IMR-90 (cell line): ENCODE data around the gene TCIRG1. TPM values are rescaled to one million over a fixed set of nuclear protein-coding genes. Genes with fewer than 3 reads are reported as not detected.

ENCODE experiments used
- ATAC-seq: fragments of 200-7000 bp; cut with Tn5 transposase; 2 replicates; pipeline ENCODE4 v1.9.1; 2020; ENCODE audit warnings: low read depth, mild to moderate bottlenecking, moderate library complexity
- BruUV-seq: library from RNA; stranded (reverse); fragments of 400-500 nt; replicated peaks from 2 replicates; lab custom pipeline; 2021; lab: Mats Ljungman, UMichigan
- CTCF ChIA-PET: fragments of 300-600 bp; formaldehyde crosslinking; extraction: SDS; loops from one replicate; lab custom pipeline; 2021; ENCODE audit warnings: antibody characterized with exemption; lab: Yijun Ruan, JAX
- POLR2A ChIA-PET: fragments of 300-600 bp; sonication (Branson Sonifier 250); formaldehyde crosslinking; loops from one replicate; lab custom pipeline; 2022; ENCODE audit warnings: antibody characterized with exemption; ENCODE audit not compliant: unreplicated experiment; lab: Charles Lee
- DNase-seq: peaks from one replicate; pipeline ENCODE4 v3.0.0; 2013
- H2AFZ ChIP-seq: replicated peaks from 2 replicates; pipeline ENCODE3; 2013; ENCODE audit warnings: low read length, mild to moderate bottlenecking; ENCODE audit not compliant: poor library complexity
- H2AK5ac ChIP-seq: 2 replicates; pipeline ENCODE4 v1.6.1; 2013; ENCODE audit warnings: low read depth, low read length, inconsistent platforms
- H2AK9ac ChIP-seq: replicated peaks from 2 replicates; pipeline ENCODE3; 2013; ENCODE audit warnings: mild to moderate bottlenecking, low read depth, low read length, moderate library complexity; ENCODE audit not compliant: poor library complexity
- H2BK120ac ChIP-seq: 2 replicates; pipeline ENCODE4 v1.6.1; 2013; ENCODE audit warnings: low read depth, low read length, inconsistent platforms
- H2BK15ac ChIP-seq: 3 replicates; pipeline ENCODE4 v1.6.1; 2013; ENCODE audit warnings: low read depth, low read length, inconsistent platforms
- H2BK20ac ChIP-seq: 2 replicates; pipeline ENCODE4 v1.6.1; 2013; ENCODE audit warnings: low read depth, mild to moderate bottlenecking, inconsistent platforms, low read length, moderate library complexity
- H2BK5ac ChIP-seq: 2 replicates; pipeline ENCODE4 v1.6.1; 2013; ENCODE audit warnings: mild to moderate bottlenecking, low read depth, low read length, inconsistent platforms; ENCODE audit not compliant: poor library complexity, severe bottlenecking
- H3K14ac ChIP-seq: replicated peaks from 2 replicates; pipeline ENCODE4 v1.6.1; 2013; ENCODE audit warnings: low read depth, low read length, inconsistent platforms
- H3K18ac ChIP-seq: 2 replicates; pipeline ENCODE4 v1.6.1; 2013; ENCODE audit warnings: low read depth, low read length, control low read depth
- H3K23ac ChIP-seq: 2 replicates; pipeline ENCODE4 v1.6.1; 2013; ENCODE audit warnings: low read depth, low read length, inconsistent platforms
- H3K27ac ChIP-seq: 2 replicates; pipeline ENCODE4 v1.5.1; 2013; ENCODE audit warnings: mild to moderate bottlenecking, control low read depth, low read length; ENCODE audit not compliant: insufficient read depth
- H3K27me3 ChIP-seq: 2 replicates; pipeline ENCODE4 v1.6.1; 2013; ENCODE audit warnings: low read length; ENCODE audit not compliant: control insufficient read depth, insufficient read depth
- H3K36me3 ChIP-seq: 2 replicates; pipeline ENCODE4 v1.6.1; 2013; ENCODE audit warnings: low read length, mixed read lengths; ENCODE audit not compliant: control insufficient read depth, insufficient read depth
- H3K4ac ChIP-seq: 2 replicates; pipeline ENCODE4 v1.6.1; 2013; ENCODE audit warnings: low read depth, low read length, inconsistent platforms
- H3K4me1 ChIP-seq: 2 replicates; pipeline ENCODE4 v1.6.1; 2013; ENCODE audit warnings: low read length, mixed read lengths; ENCODE audit not compliant: control insufficient read depth, insufficient read depth
- H3K4me2 ChIP-seq: 2 replicates; pipeline ENCODE4 v1.6.1; 2013; ENCODE audit warnings: low read depth, mild to moderate bottlenecking, control low read depth, low read length, moderate library complexity
- H3K4me3 ChIP-seq: 2 replicates; pipeline ENCODE4 v1.5.1; 2013; ENCODE audit warnings: low read depth, mild to moderate bottlenecking, control low read depth, low read length, moderate library complexity; ENCODE audit not compliant: insufficient read depth
- H3K56ac ChIP-seq: 2 replicates; pipeline ENCODE4 v1.6.1; 2013; ENCODE audit warnings: low read length, inconsistent platforms; ENCODE audit not compliant: insufficient read depth; ENCODE audit errors: extremely low read depth
- H3K79me1 ChIP-seq, 2 experiments: 2 replicates each; pipeline ENCODE4 v1.6.1; 2013; ENCODE audit warnings: low read length in 2 of 2, inconsistent platforms in 1 of 2, low read depth in 1 of 2
- H3K9ac ChIP-seq: 2 replicates; pipeline ENCODE4 v1.6.1; 2013; ENCODE audit warnings: low read depth, low read length, control low read depth
- H3K9me1 ChIP-seq: 2 replicates; pipeline ENCODE4 v1.6.1; 2013; ENCODE audit warnings: low read length, inconsistent platforms; ENCODE audit not compliant: insufficient read depth
- H3K9me3 ChIP-seq: 2 replicates; pipeline ENCODE4 v1.6.1; 2013; ENCODE audit warnings: low read length; ENCODE audit not compliant: control insufficient read depth, insufficient read depth
- H4K20me1 ChIP-seq: 2 replicates; pipeline ENCODE4 v1.6.1; 2013; ENCODE audit warnings: low read length, inconsistent platforms; ENCODE audit not compliant: insufficient read depth
- H4K5ac ChIP-seq: 2 replicates; pipeline ENCODE4 v1.6.1; 2013; ENCODE audit warnings: mild to moderate bottlenecking, low read depth, low read length, control low read depth
- H4K8ac ChIP-seq, 2 experiments: 2 replicates each; pipeline ENCODE4 v1.6.1; 2013; ENCODE audit warnings: low read depth in 2 of 2, low read length in 2 of 2, control low read depth in 1 of 2, inconsistent platforms in 1 of 2
- H4K91ac ChIP-seq: 2 replicates; pipeline ENCODE4 v1.6.1; 2013; ENCODE audit warnings: low read depth, low read length, inconsistent platforms; ENCODE audit not compliant: insufficient read depth
- BHLHE40 ChIP-seq: fragments of 150-350 bp; IDR thresholded peaks from 2 replicates; pipeline ENCODE4 v1.6.1; 2016; ENCODE audit warnings: mild to moderate bottlenecking, low read depth, low read length
- CEBPB ChIP-seq: IDR thresholded peaks from 2 replicates; pipeline ENCODE4 v1.6.1; 2012; ENCODE audit warnings: low read depth, low read length, improper control_type of control experiment
- FOS ChIP-seq: fragments of 150-350 bp; IDR thresholded peaks from 2 replicates; pipeline ENCODE4 v1.6.1; 2016; ENCODE audit warnings: low read depth, low read length
- RAD21 ChIP-seq: IDR thresholded peaks from 2 replicates; pipeline ENCODE4 v1.6.1; 2012; ENCODE audit warnings: low read length, improper control_type of control experiment
- WGBS, 2 experiments: methylation state at CpG; one replicate each; pipeline versions ENCODE4 v1.1.5 to v1.1.7; 2013; ENCODE audit warnings: missing lambda C conversion rate in 2 of 2; ENCODE audit not compliant: insufficient read length in 1 of 2; ENCODE audit errors: extremely low coverage in 2 of 2; 5-methylcytosine and 5-hydroxymethylcytosine counted together
- dilution Hi-C: fragments of 300-500 bp; cut with HindIII; formaldehyde crosslinking; loops from one replicate; pipeline ENCODE4 v1.14.3; 2018; ENCODE audit warnings: low sequenced_read_pairs; ENCODE audit not compliant: unreplicated experiment
- in situ Hi-C: fragments of 300-500 bp; cut with MboI; formaldehyde crosslinking; loops from 3 replicates; pipeline ENCODE4 v1.14.3; 2019; ENCODE audit warnings: low sequenced_read_pairs, inconsistent platforms, mixed read lengths
- intact Hi-C: fragments of 100-400 bp; cut with micrococcal nuclease; formaldehyde crosslinking; loops from 2 replicates; pipeline ENCODE4 v1.10.0; 2022
- polyA plus RNA-seq, 3 experiments: library from polyadenylated mRNA; depleted of rRNA; stranded (reverse); fragments of >200 nt; gene quantifications; 2 replicates each; pipeline ENCODE4 v1.2.3, GENCODE V29; 2012; ENCODE audit warnings: low replicate concordance in 1 of 3
- total RNA-seq: library from RNA; depleted of rRNA; stranded (reverse); fragments of >200 nt; gene quantifications from 2 replicates; pipeline ENCODE4 v1.2.3, GENCODE V29; 2012
- TF ChIP-seq, protein P1 (sequence below): fragments of 150-350 bp; IDR thresholded peaks from 2 replicates; pipeline ENCODE4 v1.6.1; 2016; ENCODE audit warnings: low read depth, mild to moderate bottlenecking, low read length, moderate library complexity, borderline replicate concordance

TCIRG1 gene
- total and polyA plus RNA-seq, 2 of the 4 experiments (the other 2 are of a cell fraction), result 25.3 to 117 TPM

DNA sequence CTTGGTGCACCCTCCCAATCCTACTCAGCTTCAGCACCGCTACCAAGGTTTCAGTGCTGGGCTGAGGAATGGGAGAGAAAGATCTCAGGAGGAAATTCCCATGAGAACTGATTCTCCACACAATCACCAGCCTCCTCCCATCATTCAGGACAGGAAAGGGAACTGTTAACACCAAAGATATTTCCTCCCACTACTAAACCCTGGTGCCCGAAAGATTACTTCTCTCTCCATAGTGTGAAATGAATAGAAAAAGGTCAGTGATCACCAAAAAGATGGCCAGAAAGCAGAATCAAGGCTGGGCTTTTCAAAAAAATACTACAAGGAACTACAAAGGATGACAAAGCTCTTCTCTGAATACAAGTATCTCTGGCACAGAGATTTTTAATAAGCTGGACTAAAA is 26.1 kb downstream of the TCIRG1 start:
- H3K4me3 ChIP-seq, result no peak overlapping the region
- no peaks in the 10 kb centered on the region for H3K4me1 ChIP-seq
- H3K23ac ChIP-seq, result no peak overlapping the region
- intact Hi-C loops (no loop called here), dilution Hi-C loops (no loop called here), in situ Hi-C loops (loop anchor here (10.0 kb wide), 1 partner anchor 110 kb away; no protein-coding TSS in a partner anchor)
- ATAC-seq, result no peak
- no peak overlapping the region for H3K56ac ChIP-seq
- POLR2A ChIA-PET, result no interaction called here
- no peaks in the 10 kb centered on the region for H3K9me3 ChIP-seq
- no peaks in the 10 kb centered on the region for H4K20me1 ChIP-seq
- H3K4me2 ChIP-seq, result no peak overlapping the region
- H2AK5ac ChIP-seq, result no peak overlapping the region
- BruUV-seq, result no TSS peak
- H4K5ac ChIP-seq, result no peak overlapping the region
- no peak overlapping the region for H2AFZ ChIP-seq
- DNase-seq, result no peak
- WGBS, 2 experiments, result no CpG with 5 or more reads among the region's 2 CpGs
- no peak overlapping the region for H2BK15ac ChIP-seq
- H3K18ac ChIP-seq, result no peak overlapping the region
- no peak overlapping the region for H2AK9ac ChIP-seq
- H4K91ac ChIP-seq, result no peak overlapping the region
- no peaks in the 10 kb centered on the region for H3K27me3 ChIP-seq
- H3K36me3 ChIP-seq, result peaks cover 43% of the 10 kb centered on the region
- H2BK5ac ChIP-seq, result no peak overlapping the region
- H3K9me1 ChIP-seq, result peaks cover 4% of the 10 kb centered on the region; the same call in 1 of the 2 replicates
- no peak overlapping the region for H3K4ac ChIP-seq
- no peak overlapping the region for H3K27ac ChIP-seq
- no peak overlapping the region for H3K9ac ChIP-seq
- H3K79me1 ChIP-seq, result no peaks in the 10 kb centered on the region
- no peak overlapping the region for H2BK120ac ChIP-seq
- TF ChIP-seq, protein P1, sequence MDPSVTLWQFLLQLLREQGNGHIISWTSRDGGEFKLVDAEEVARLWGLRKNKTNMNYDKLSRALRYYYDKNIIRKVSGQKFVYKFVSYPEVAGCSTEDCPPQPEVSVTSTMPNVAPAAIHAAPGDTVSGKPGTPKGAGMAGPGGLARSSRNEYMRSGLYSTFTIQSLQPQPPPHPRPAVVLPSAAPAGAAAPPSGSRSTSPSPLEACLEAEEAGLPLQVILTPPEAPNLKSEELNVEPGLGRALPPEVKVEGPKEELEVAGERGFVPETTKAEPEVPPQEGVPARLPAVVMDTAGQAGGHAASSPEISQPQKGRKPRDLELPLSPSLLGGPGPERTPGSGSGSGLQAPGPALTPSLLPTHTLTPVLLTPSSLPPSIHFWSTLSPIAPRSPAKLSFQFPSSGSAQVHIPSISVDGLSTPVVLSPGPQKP, result no peak
- TF ChIP-seq CEBPB (no peak), BHLHE40 (no peak), FOS (no peak), RAD21 (no peak)
- H2BK20ac ChIP-seq, result no peak overlapping the region
- no peak overlapping the region for H3K14ac ChIP-seq
- H4K8ac ChIP-seq, result no peak overlapping the region
- CTCF ChIA-PET, result no interaction called here
